MV-4-11 (cell line): Measurements from ENCODE around the gene MSH5.
A peak's percentile ranks its signal among the peaks of the same experiment; 100 is the strongest.
"Not testable (repeated sequence)": the region's sequence is repeated elsewhere in the genome, so short reads cannot be mapped to it uniquely, and the experiment has no call there.

Source experiments
- DNase-seq: peaks from one replicate; lab custom pipeline; 2025; lab: John Stamatoyannopoulos, UW

MSH5 gene

GRCh38 chr6:31801031-31801927 is 61.5 kb downstream of the MSH5 start:
- not testable (repeated sequence) for DNase-seq

- no peak for DNase-seq
Measured at GRCh38 chr6:31805939-31806469, 66.2 kb downstream of the MSH5 start.

DNA sequence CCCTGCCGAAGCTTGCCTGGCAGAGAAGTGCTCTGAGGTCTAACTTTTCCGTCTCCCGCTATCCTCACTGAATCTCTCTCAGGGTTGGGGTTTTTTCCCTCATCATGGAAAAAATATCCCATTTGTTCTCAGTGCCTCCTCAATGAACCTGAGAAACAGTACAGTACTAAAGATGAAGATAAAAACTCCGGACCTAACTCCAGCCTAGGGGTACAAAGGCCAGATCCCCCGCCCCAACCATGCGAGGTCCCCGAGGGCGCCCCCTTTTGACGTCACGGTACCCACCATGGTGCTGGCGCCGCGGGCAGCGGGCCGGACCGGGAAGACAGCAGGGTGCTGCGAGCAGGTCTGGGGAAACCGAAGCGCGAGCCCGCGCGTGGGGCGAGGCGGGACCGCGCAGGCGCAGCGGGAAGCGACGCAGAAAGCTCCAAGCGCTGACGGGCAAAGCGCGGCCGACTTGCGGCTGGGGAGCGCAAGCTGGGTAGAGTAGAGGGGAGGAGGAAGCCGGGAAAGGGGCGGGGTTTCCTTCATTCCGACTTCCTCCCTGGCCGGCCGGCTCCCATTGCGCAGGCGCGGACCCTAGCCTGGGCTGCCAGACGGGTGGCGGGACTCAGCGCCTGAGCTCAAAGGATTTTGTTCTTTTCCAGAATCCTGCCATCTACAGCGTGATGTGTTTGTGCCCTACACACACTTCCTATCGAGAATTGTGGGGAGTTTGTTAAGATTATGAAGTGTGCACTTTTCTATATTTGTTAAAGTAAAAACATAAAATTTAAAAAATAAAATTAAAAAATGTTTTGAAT is 66.9 kb downstream of the MSH5 start, which contains the start of gene LSM2:
Gene LSM2, minus strand, starts transcription at position 497 of the 803 bp plus-strand sequence. Its CDS starts 209 bp downstream, at position 288.
- DNase-seq, result peak; percentile 95

- not testable (repeated sequence) for DNase-seq
Measured at GRCh38 chr6:31808599-31808998, 68.8 kb downstream of the MSH5 start.

DNA sequence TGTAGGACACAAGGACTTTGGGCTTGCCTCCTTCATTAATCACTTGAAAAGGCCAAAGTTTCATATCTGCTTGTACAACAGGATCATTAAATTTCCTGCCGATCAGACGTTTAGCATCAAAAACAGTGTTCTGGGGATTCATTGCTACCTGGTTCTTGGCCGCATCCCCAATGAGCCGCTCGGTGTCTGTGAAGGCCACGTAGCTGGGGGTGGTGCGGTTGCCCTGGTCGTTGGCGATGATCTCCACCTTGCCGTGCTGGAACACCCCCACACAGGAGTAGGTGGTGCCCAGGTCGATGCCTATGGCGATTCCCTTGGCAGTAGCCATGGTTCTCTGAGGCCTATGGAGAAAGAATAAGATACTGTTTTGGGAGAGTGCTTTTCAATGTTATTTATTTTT is 71.8 kb downstream of the MSH5 start:
- no peak for DNase-seq
